IPS-18c (cell line): ENCODE data around the gene RAB41.
A peak's percentile ranks its signal among the peaks of the same experiment; 100 is the strongest.
"Not testable (repeated sequence)": the region's sequence is repeated elsewhere in the genome, so short reads cannot be mapped to it uniquely, and the experiment has no call there.

Source experiments
- H3K4me3 ChIP-seq: 2 replicates; pipeline ENCODE4 v1.7.0; 2013; ENCODE audit warnings: low read depth, mild to moderate bottlenecking, low read length, moderate library complexity; ENCODE audit not compliant: insufficient read depth
- H3K9me3 ChIP-seq: one replicate; pipeline ENCODE4 v1.6.1; 2013; ENCODE audit warnings: mild to moderate bottlenecking, low read length, moderate library complexity; ENCODE audit not compliant: control insufficient read depth, insufficient read depth

Gene RAB41

DNA sequence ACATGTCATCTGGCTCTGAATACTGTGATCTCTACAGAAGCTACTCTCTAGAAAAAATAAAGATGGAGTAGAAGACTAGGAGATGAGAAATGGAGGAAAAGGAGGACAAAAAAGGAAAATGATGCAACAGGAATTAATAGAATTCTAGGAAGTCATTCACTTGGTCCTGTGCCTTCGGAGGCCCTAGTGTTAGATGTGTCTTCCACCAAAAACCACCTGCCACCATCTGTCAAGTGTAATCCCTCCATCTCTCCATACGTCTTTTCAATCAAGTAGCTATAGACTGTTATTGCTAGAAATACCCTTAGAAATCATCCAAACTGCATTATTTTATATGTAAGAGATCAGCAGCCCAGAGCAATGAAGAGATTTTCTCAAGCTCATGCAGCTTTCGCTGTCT, 2.9 kb upstream of the RAB41 start:
- peaks cover 6% of the 10 kb centered on the region for H3K9me3 ChIP-seq
- no peak overlapping the region for H3K4me3 ChIP-seq

- H3K4me3 ChIP-seq, result no peak overlapping the region
- peaks cover 7% of the 10 kb centered on the region for H3K9me3 ChIP-seq
These were observed 1.4 kb upstream of the RAB41 start for GRCh38 chrX:70280573-70280972.

- Histone ChIP-seq H3K9me3 (peaks cover 5% of the 10 kb centered on the region), H3K4me3 (peak overlapping the region; percentile 59)
These were observed 7.3 kb downstream of the RAB41 start for GRCh38 chrX:70289168-70289792.

DNA sequence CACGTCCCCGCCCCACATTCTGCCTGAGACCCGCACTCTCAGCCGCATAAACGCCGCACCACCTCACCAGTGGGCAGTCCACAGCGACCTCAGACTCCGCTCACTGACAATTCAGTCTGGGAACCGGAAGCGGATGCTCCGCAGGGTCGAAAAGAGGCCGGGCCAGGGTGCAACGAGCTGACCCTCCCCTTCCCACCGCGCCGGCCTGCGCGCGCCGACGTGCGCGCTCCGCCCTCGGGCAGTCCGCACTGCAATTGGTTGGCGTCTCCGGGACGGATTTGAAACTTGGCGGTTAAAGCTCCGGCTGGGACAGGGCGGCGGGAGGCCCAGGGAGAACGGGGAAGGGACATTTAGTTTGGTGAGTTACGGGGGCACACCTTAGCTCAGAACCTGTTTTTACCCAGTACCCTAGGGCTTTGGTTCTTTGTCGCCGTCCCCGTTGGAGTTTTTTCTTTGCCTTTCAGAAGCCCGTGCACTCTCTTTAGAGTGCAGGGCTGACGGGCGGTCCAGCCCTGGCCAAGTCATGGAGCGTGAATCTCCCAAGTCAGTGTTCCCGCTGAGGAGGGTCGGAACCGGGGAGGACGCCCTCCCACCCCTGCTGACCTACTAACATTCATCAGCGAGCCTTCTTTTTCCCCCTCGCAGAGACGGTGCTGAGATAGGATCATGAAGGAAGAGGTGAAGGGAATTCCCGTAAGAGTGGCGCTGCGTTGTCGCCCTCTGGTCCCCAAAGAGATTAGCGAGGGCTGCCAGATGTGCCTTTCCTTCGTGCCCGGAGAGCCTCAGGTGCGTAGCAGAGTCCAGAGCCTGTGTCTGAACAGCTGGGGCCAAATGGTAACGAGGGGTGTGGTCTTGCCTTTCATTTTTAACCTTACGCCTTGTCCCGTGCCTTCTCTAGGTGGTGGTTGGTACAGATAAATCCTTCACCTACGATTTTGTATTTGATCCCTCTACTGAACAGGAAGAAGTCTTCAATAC, 8.1 kb downstream of the RAB41 start, which contains the start of the genes KIF4A and PDZD11:
TSS of gene KIF4A (plus strand) at position 312 of the 978 bp plus-strand sequence. CDS start at position 667, 355 bp downstream.
TSS of gene PDZD11 (minus strand) at position 135 of the 978 bp plus-strand sequence. CDS start 586 bp downstream, outside the sequence.
- H3K4me3 ChIP-seq, result peak within 1 kb of the TSS; percentile 59
- peaks cover 5% of the 10 kb centered on the region for H3K9me3 ChIP-seq

DNA sequence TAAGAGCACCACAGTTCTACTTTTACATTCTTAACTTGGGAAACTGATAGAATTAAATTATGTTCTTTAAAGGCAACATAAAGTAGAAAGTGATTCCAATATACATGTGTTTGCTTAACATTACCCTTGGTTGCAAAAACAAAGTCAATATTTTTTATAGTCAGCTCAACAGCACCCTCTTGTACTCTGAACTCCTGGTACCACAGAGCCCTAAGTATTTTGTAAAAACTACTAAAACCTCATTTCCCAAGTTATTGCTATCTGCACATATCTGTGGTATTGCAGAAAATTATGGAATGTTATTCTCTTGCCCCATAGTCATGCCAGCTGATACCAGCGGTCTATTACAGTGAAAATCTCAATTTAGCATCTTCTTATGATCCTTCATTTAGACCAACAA, 10.8 kb downstream of the RAB41 start:
- Histone ChIP-seq H3K4me3 (no peak overlapping the region), H3K9me3 (peaks cover 2% of the 10 kb centered on the region)

GRCh38 chrX:70293621-70294020, 11.6 kb downstream of the RAB41 start:
- Histone ChIP-seq H3K4me3 (no peak overlapping the region), H3K9me3 (peaks cover 2% of the 10 kb centered on the region)

DNA sequence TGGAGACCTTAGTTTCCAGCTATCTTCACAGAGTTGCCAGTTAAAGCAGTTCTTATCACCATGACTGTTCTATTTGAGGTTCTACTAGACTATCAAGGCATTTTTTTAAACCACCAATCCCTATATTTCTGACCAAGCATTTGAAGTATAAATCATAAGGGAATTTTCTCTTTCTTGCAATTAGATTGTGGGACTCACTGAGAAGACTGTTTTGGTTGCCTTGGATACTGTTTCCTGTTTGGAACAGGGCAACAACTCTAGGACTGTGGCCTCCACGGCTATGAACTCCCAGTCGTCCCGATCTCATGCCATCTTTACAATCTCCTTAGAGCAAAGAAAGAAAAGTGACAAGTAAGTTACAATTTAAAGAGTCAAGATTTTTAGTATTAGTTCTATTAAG, 19.7 kb downstream of the RAB41 start:
- Histone ChIP-seq H3K4me3 (no peak overlapping the region), H3K9me3 (peaks cover 2% of the 10 kb centered on the region)

GRCh38 chrX:70313503-70313902, 31.5 kb downstream of the RAB41 start:
- H3K9me3 ChIP-seq, result no peaks in the 10 kb centered on the region
- no peak overlapping the region for H3K4me3 ChIP-seq

- Histone ChIP-seq H3K4me3 (no peak overlapping the region), H3K9me3 (no peaks in the 10 kb centered on the region)
These were observed 40.8 kb downstream of the RAB41 start for GRCh38 chrX:70322784-70323183.

DNA sequence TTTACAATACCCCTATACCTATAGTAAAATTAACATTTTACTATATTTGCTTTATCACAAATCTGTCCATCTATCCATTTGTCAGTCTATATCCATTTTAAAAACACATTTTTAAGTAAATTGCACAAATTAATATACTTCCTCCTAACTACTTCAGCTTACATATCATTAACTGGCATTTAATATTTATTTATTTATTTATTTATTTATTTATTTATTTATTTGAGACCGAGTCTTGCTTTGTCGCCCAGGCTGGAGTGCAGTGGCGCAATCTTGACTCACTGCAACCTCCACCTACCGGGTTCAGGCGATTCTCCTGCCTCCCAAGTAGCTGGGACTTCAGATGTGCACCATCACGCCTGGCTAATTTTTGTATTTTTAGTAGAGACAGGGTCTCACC, 41.7 kb downstream of the RAB41 start:
- not testable (repeated sequence) for H3K4me3 ChIP-seq, H3K9me3 ChIP-seq

GRCh38 chrX:70324326-70324725, 42.4 kb downstream of the RAB41 start:
- H3K9me3 ChIP-seq, result no peaks in the 10 kb centered on the region
- H3K4me3 ChIP-seq, result no peak overlapping the region

DNA sequence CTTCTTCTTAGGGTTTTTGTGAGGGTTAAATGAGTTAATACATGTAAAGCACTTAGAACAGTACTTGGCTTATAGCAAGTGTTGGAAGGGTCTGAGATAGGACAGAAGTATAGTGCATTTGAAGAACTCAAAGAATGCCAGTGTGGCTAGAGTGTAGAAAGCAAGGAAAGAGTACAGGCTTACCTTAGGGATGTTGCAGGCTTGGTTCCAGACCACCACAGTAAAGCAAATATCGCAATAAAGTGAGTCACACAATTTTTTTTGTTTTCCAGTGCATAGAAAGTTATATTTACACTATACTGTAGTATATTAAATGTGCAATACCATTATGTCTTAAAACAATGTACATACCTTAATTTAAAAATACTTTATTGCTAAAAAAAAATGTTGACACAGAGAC, 49.2 kb downstream of the RAB41 start:
- Histone ChIP-seq H3K4me3 (no peak overlapping the region), H3K9me3 (no peaks in the 10 kb centered on the region)

GRCh38 chrX:70332600-70332999, 50.6 kb downstream of the RAB41 start:
- no peaks in the 10 kb centered on the region for H3K9me3 ChIP-seq
- no peak overlapping the region for H3K4me3 ChIP-seq
